Testis (tissue), 3 donors: ENCODE data around the gene VAV1. TPM values are rescaled to one million over a fixed set of nuclear protein-coding genes. Genes with fewer than 3 reads are reported as not detected.

Source experiments
- DNase-seq: peaks from one replicate; pipeline ENCODE4 v3.0.0-alpha.2; 2019
- H3K27ac ChIP-seq, 2 donors: fragments of 200-600 bp; sonication (generic); one replicate each; pipeline ENCODE4 v1.5.1; 2019
- H3K27me3 ChIP-seq: fragments of 200-600 bp; sonication (generic); one replicate; pipeline ENCODE4 v1.5.1; 2019
- H3K36me3 ChIP-seq: fragments of 200-600 bp; sonication (generic); one replicate; pipeline ENCODE4 v1.5.1; 2017; ENCODE audit warnings: low read depth; ENCODE audit errors: missing control alignments
- H3K4me1 ChIP-seq: fragments of 200-600 bp; sonication (generic); one replicate; pipeline ENCODE4 v1.5.1; 2019
- H3K4me3 ChIP-seq, 2 donors: fragments of 200-600 bp; sonication (generic); one replicate each; pipeline ENCODE4 v1.5.1; 2017 to 2019
- H3K9me3 ChIP-seq: fragments of 200-600 bp; sonication (generic); one replicate; pipeline ENCODE4 v1.5.1; 2017
- POLR2A ChIP-seq: fragments of 450-650 bp; IDR thresholded peaks from one replicate; pipeline ENCODE4 v1.6.1; 2017; ENCODE audit warnings: antibody characterized with exemption, mild to moderate bottlenecking, moderate library complexity
- WGBS, 2 donors: methylation state at CpG; one replicate each; pipeline ENCODE4 v1.1.5; 2018; 5-methylcytosine and 5-hydroxymethylcytosine counted together
- intact Hi-C: fragments of 100-400 bp; cut with DNase I; formaldehyde crosslinking; loops from one replicate; pipeline ENCODE4 v1.15.1; 2023; ENCODE audit warnings: low total_unique reads
- polyA plus RNA-seq: library from polyadenylated mRNA; stranded (reverse); fragments of 350-450 nt; fragmentation: Illumina TruSeq; extraction: RNeasy Lipid Tissue Mini Kit (QIAGEN cat#74804); gene quantifications from one replicate; pipeline ENCODE4 v1.2.3, GENCODE V29; 2014; ENCODE audit warnings: low read depth, low replicate concordance; ENCODE audit not compliant: insufficient read depth
- total RNA-seq, 2 donors: library from RNA; depleted of rRNA; stranded (reverse); fragments of >200 nt; gene quantifications; one replicate each; pipeline ENCODE4 v1.2.3, GENCODE V29; 2016
- TF ChIP-seq, protein P1 (sequence below), 3 experiments: fragments of 450-650 bp in 2 of 3; fragments of 200-600 bp in 1 of 3; sonication (generic) in 1 of 3; IDR thresholded peaks; one replicate each; pipeline ENCODE4 v1.5.1; 2016 to 2019; ENCODE audit warnings: antibody characterized with exemption in 3 of 3, mild to moderate bottlenecking in 2 of 3, moderate library complexity in 1 of 3

VAV1 gene
- total and polyA plus RNA-seq, 3 donors from 2014 or later, result 1.1 to 8.9 (median 4.5) TPM

GRCh38 chr19:6890401-6890913 is 117.9 kb downstream of the VAV1 start:
- no peak for DNase-seq
- no peaks in the 10 kb centered on the region for H3K4me1 ChIP-seq
- no peaks in the 10 kb centered on the region for H3K9me3 ChIP-seq
- H3K27ac ChIP-seq, result no peak overlapping the region
- 56 to 70% methylated on average over 3 of the region's 3 CpGs for WGBS, 2 donors
- TF ChIP-seq, protein P1, sequence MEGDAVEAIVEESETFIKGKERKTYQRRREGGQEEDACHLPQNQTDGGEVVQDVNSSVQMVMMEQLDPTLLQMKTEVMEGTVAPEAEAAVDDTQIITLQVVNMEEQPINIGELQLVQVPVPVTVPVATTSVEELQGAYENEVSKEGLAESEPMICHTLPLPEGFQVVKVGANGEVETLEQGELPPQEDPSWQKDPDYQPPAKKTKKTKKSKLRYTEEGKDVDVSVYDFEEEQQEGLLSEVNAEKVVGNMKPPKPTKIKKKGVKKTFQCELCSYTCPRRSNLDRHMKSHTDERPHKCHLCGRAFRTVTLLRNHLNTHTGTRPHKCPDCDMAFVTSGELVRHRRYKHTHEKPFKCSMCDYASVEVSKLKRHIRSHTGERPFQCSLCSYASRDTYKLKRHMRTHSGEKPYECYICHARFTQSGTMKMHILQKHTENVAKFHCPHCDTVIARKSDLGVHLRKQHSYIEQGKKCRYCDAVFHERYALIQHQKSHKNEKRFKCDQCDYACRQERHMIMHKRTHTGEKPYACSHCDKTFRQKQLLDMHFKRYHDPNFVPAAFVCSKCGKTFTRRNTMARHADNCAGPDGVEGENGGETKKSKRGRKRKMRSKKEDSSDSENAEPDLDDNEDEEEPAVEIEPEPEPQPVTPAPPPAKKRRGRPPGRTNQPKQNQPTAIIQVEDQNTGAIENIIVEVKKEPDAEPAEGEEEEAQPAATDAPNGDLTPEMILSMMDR (IDR thresholded peaks at IDR 0.05), result no peak
- TF ChIP-seq POLR2A, result no peak
- no peaks in the 10 kb centered on the region for H3K36me3 ChIP-seq
- intact Hi-C loops, result no loop called here
- no peaks in the 10 kb centered on the region for H3K27me3 ChIP-seq
- no peak overlapping the region for H3K4me3 ChIP-seq

DNA sequence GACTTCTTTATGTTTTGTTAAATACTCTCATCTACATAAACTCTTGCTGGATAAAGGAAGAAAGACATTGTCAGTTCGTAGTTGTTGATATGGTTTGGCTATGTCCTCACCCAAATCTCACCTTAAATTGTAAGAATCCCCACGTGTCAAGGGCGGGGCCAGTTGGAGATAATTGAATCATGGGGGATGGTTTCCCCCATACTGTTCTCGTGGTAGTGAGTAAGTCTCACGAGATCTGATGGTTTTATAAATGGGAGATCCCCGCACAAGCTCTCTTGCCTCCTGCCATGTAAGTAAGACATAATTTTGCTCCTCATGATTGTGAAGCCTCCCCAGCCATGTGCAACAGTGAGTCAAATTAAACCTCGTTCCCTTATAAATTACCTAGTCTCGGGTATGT is 118.4 kb downstream of the VAV1 start:
- intact Hi-C loops, result no loop called here
- no peaks in the 10 kb centered on the region for H3K9me3 ChIP-seq
- no peak overlapping the region for H3K4me3 ChIP-seq
- H3K27me3 ChIP-seq, result no peaks in the 10 kb centered on the region
- no peak overlapping the region for H3K27ac ChIP-seq
- TF ChIP-seq, protein P1 (IDR thresholded peaks at IDR 0.05), result no peak
- no peak for TF ChIP-seq POLR2A
- WGBS, 2 donors, result 41 to 63% methylated on average over 8 of the region's 8 CpGs
- H3K4me1 ChIP-seq, result no peaks in the 10 kb centered on the region
- no peaks in the 10 kb centered on the region for H3K36me3 ChIP-seq
- DNase-seq, result no peak

- Histone ChIP-seq H3K4me1 (no peaks in the 10 kb centered on the region), H3K9me3 (no peaks in the 10 kb centered on the region), H3K36me3 (no peaks in the 10 kb centered on the region), H3K4me3 (no peak overlapping the region), H3K27ac (no peak overlapping the region), H3K27me3 (no peaks in the 10 kb centered on the region)
- TF ChIP-seq, protein P1 (IDR thresholded peaks at IDR 0.05), result no peak
- no peak for TF ChIP-seq POLR2A
- WGBS, 2 donors, result 64 to 76% methylated on average over 8 of the region's 8 CpGs
- intact Hi-C loops, result no loop called here
- no peak for DNase-seq
Observed at GRCh38 chr19:6891761-6892385, 119.4 kb downstream of the VAV1 start.

DNA sequence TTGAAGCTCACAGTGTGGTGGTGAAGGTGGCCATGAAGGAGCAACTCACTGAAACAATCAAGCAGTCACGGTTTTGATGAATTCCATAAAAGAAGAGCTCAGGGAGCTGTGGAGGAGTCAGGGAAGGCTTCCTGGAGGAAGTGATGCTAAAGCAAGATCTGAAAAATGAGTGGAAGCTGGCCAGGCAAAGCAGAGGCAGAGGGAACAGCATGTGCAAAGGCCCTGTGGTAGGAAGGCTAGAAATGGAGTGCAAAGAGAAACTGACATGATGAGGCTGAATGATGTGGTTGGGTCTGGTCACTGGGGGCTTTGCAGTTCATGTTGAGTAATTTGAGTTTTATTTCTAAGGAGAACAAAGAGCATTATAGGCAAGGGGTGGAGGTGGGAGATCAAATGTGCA is 121.8 kb downstream of the VAV1 start:
- intact Hi-C loops, result no loop called here
- no peaks in the 10 kb centered on the region for H3K27me3 ChIP-seq
- no peaks in the 10 kb centered on the region for H3K9me3 ChIP-seq
- TF ChIP-seq, protein P1 (IDR thresholded peaks at IDR 0.05), result no peak
- no peak for DNase-seq
- H3K4me1 ChIP-seq, result no peaks in the 10 kb centered on the region
- no peaks in the 10 kb centered on the region for H3K36me3 ChIP-seq
- WGBS, 2 donors, result 93 to 95% methylated on average over 1 of the region's 1 CpG
- no peak overlapping the region for H3K4me3 ChIP-seq
- H3K27ac ChIP-seq, result no peak overlapping the region

- Histone ChIP-seq H3K36me3 (no peaks in the 10 kb centered on the region), H3K27me3 (no peaks in the 10 kb centered on the region), H3K9me3 (no peaks in the 10 kb centered on the region), H3K4me1 (no peaks in the 10 kb centered on the region), H3K4me3 (no peak overlapping the region), H3K27ac (no peak overlapping the region)
- TF ChIP-seq POLR2A, result no peak
- TF ChIP-seq, protein P1 (IDR thresholded peaks at IDR 0.05), result no peak
- no peak for DNase-seq
- intact Hi-C loops, result no loop called here
Observed at GRCh38 chr19:6903446-6903845, 130.9 kb downstream of the VAV1 start.
